GM19395 (cell line): ENCODE measurements around the gene SLC10A1.

ENCODE experiments used
- ATAC-seq: cut with Tn5 transposase; IDR thresholded peaks from one replicate; pipeline ENCODE4 v1.9.1; 2021; ENCODE audit warnings: mild to moderate bottlenecking, moderate library complexity; ENCODE audit not compliant: unreplicated experiment

Gene SLC10A1

DNA sequence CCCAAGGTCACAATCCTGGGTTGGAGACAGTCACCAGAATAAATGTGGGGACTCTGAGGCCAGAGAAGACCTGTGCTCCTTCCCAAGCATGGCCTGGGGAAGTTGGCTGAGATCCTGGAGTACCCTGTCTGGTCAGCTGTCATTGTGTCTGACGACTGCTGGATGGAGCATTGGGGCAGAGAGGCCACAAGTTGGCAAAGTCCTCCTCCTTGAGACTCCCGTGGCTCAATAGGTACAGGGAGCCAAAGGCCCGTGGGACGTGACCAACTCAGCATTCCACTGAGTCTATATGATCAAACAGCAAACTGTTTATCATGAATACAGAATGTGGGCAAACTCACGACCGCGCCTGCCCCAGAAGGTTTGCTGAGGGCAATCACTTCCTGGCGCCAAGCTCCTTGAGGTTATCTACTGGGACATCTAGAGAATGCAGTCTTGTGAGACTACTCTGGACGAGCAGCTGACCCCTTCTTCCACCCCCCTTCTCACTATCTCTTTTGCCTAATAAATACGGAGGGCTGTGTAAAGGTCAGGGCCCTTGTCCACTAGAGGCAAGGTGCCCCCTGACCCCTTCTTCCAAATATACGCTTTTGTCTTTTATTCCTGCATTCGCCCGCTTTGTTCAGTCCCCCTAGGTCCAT is 14.3 kb upstream of the SLC10A1 start:
- ATAC-seq: no peak

DNA sequence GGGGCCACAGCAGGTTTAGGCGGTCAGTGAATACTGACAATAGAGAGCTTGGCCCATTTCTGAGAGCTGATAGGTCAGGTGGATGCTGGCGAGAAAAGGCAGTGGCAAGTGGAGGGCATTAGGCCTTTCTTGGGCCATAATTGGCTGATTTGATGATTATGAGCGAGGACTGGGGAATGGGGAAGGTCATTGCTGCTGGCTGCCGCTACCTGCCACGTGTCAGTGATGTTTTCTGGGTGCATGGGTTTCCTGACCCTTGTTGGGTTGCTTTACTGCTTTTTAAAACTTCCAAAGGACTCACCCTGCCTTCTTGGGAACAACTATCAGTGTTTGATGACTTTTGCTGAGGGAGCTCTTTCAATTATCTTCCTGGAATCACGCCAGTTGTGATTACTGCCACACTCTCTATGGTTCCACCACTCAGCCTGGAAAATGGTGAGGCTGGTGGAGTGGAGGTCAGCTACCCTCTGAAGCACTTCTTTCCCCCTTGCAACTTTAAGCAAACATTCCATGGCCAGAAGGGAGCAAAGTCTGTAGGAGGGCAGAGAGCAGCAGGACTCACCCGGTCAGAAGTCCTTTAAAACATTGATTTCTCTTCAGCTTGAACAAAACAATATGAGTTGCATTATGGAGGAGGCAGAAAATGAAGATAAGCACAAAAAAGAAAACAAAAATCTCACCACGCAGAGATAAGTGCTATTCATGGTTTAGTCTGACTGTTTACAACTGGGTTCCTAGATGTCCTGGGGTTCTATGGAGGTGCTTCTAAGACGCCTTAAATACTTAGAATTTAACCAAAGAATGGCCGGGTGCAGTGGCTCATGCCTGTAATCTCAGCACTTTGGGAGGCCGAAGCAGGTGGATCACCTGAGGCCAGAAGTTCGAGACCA is 12.1 kb upstream of the SLC10A1 start:
- no peak for ATAC-seq

DNA sequence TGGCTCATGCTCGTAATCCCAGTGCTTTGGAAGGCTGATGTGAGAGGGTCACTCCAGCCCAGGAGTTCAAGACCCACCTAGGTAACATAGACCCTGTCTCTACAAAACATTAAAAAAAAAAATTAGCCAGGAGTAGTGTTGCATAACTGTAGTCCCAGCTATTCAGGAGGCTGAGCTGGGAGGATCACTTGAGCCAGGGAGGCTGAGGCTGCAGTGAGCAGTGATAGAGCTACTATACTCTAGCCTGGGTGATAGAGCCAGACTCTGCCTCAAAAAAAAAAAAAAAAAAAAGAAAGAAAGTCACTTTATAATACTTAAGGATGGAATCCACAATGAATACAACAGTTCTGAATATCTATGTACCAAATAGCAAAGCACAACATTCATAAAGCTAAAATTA is 10.2 kb upstream of the SLC10A1 start:
- ATAC-seq: no peak

DNA sequence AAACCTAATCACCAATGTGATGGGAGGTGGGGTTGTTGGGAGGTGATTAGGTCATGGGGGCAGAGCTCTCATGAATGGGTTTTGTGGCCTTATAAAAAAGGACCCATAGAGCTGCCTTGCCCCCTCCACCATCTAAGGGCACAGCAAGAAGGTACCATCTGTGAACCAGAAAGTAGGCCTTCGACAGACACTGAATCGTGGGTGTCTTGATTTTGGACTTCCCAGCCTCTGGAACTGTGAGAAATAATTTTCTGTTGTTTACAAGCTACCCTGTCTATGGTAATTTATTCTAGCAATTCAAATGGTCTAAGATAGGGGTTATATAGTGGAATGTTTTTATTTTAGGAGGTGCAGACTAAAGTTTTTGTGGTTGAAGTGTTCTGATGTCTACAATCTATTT is 7.9 kb upstream of the SLC10A1 start:
- no peak for ATAC-seq

DNA sequence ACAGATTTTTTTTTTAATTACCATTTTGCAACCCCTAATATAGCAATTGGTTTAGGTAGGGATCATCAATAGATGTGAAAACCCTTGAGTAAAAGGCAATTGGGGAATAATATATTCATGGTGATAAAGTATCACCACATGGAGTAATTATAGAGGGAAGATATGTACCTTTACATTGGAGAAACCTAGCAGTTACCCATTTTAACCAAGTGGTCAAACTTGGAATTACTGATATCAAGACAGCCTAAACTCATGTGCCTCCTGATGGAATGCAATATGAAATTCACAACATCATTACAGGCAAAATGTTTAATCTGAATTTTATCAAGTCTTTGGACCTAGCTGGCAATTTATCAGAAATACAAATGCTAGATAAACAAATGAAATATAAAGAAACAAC is 6.7 kb upstream of the SLC10A1 start:
- ATAC-seq: no peak

DNA sequence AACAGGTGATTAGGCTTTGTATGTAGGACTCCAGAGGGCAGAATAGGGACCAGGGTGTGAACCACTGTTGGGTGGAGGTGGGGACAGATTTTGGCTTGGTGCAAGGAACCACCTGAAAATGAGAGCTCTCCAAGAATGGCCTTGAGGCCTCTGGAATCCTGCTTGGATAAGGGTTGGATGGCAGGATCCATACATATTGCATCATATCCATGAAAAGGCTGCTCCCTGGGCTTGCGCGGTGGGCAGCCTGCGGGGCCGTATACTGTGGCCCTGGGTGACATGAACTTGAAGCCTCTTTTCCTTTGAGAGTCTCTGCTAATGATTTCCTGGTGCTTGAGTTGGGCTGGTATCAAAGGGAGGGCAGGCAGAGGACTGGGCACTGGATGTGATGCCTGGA is 1.3 kb upstream of the SLC10A1 start:
- ATAC-seq: no peak

DNA sequence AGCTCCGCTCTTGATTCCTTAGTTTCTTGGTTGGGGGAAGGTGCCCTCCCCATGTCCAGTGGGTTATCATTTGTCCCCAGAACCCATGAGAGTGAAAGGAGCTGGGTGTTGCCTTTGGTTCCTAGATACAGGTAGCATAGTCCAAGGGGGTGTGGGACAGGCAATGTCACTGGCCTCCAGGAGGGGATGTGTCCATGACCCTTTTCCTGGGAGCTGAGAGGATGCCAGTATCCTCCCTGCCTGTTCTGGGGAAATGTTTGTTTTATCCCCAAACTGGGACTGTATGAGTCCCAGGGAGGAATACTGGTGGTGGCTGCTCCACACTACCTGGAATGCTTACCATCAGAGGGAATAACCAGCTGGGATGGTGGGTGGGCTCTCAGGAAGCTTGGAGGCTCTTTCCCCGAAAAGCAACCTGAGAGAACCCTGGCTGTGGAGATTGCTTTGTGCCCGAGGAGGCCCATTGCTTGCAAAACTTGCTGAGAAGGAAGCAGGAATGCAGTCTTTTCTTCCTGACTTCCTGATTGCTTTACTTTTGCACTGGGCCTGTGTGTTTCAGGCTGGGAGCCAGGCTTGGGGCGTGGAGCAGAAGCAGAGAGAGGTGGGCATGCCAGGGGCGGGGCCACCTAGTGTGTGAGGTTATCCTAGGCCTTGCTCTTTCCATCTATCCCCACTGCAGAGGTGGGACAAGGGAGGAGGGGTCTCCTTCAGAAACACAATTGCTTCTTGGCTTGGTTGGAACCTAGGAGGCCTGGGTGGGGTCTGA is 715 bp upstream of the SLC10A1 start:
- no peak for ATAC-seq

DNA sequence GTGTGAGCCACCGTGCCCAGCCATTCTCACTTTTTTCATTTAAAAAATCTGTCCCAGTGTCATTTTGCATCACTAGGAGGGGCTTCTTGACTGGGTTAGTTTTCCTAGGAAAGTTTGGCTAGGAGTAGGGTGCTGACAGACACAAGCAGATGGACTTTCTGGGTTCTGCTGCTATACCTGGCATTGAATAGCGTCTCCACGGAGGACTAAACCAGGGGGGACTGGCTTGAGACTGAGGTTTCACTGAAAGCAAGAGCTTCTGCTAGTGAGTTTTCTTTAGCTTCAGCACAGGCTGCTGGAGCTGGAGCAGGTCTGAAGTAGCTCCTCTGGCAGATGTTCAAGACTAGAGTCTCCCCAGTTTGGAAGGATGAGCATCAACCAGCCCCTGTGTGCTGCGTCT is 1.4 kb downstream of the SLC10A1 start:
- ATAC-seq: no peak

DNA sequence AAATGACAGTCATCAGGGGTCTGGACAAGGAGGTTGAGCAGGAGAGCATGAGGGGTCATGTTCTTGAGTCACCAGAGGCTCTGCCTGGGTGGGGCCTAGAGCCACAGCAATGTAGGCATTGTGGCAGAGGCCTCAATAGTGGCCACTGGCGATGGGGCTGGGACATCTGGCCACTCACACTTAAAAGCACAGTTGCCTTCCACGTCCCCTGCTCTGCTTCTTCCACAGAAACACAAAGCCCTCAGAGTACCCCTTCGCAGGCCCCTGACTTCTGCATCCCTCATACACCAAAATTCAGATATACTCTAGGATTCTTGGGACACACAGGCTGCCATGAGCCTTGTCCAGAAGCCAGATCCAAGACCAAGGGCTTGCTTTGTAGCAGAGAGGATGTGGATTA is 2.2 kb downstream of the SLC10A1 start:
- ATAC-seq: no peak

DNA sequence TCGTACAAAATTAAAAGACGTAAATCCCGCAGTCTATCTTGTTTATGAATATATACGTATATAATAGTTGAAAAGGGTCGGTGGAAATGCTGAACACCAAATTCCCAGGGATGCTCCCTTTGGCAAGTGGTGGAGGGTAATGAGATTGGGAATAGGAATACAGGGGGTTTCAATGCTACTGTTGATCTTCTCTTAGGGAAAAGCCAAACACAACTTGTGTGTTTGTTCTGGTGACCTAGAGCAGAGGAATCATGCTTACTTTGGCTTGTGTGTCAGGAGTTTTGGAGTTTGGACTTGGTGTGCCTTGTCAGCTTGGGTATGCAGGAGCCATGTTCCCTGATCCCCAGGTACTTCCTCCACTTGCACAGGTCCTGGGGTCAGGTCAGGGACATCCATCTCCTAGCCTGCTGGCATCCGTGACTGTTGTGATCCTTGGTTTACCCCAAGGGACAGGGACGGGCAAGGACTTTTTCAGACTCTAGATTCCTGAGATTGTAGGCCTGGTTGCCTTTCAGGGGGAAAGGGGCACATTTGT is 4.1 kb downstream of the SLC10A1 start:
- ATAC-seq: no peak

DNA sequence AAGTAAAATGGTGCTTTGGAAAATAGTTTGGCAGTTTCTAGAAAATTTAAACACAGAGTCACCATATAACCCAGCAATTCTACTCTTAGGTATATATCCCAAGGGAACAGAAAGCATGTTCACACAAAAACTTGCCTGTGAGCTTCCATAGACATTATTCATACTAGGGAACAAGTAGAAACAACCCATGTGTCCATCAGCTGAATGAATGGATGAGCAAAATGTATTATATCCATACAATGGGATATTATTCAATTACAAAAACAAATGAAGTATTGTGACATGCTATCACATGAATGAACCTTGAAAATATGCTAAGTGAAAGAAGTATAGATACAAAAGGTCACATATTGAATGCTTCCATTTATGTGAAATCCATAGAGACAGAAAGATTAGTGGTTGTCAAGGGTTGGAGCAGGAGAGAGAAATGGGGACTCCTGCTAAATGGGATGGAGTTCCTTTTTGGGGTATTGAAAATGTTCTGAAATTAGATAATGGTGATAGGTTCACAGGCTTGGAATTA is 7.9 kb downstream of the SLC10A1 start:
- ATAC-seq: no peak

DNA sequence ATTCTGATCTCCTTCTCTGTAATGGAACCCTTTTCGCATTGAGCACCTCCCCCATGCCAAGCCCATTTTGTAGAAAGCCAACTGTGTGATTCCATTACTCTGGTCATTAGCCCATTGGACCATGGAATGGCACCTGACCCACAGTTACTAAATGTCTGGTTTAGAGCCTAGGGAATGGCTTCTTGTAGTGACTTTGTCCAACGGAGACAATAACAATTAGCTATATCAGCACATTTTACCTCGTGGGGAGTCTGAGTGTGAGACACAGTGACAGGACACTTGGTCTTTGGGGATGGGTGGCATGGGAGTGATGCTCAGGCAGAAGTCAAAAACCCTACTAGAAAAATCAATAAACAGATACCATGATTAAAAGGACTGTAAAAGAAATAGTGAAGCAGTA is 10.4 kb downstream of the SLC10A1 start:
- ATAC-seq: no peak

DNA sequence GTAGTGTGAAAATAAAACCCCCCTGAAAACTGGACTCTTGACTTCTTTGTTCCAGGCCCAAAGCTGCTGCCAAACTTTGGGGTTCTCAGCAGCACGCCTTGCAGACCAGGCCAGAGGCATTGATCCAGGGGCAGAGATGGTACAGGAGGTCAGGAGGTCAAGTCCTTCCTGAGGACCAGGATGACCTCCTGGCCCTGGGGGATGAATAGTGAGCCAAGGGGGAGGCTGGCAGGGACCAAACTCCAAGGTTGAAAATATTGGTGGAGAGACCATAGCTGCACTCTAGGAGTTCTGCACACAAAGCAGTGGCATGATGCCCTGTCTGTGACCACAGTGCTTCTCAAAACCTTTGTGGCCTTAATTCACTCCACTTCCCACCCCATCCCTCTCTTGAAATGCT is 12.1 kb downstream of the SLC10A1 start:
- ATAC-seq: no peak

DNA sequence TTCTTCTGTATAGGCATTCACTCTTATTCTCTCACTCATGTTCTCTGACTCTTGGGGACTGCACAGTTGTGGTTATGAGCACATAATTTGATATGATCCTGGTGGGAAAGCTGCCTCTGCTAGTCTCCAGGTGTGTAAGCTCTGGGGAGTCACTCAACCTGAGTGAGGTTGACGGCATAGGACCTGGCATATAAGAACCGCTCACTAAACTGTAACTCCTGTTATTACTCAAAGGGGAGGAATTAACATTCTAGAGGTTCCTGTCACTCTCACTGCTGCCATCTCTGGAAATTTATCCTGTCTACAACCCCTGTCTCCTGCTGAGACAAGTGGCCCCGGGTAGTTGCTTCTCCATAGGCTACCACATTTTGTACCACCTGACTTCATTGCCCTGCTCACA is 16.1 kb downstream of the SLC10A1 start:
- no peak for ATAC-seq

DNA sequence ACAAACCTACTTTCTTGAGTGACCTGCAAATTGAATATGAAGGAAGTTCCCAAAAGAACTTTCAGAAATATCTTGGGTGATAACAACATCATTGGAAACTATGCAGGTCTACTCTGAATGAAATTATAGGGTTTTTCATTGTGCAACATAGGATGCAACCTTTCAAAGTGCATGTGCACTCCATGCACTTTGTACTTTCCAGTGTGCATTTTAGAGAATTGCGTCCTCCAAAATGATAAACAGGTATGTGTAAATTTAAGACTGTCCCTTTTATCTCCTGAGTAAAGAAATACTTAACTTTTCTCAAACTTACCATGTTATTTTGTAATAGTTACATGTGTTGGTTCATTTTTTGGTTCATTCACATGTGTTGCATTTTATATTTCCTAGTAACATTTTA is 16.9 kb downstream of the SLC10A1 start:
- ATAC-seq: no peak

DNA sequence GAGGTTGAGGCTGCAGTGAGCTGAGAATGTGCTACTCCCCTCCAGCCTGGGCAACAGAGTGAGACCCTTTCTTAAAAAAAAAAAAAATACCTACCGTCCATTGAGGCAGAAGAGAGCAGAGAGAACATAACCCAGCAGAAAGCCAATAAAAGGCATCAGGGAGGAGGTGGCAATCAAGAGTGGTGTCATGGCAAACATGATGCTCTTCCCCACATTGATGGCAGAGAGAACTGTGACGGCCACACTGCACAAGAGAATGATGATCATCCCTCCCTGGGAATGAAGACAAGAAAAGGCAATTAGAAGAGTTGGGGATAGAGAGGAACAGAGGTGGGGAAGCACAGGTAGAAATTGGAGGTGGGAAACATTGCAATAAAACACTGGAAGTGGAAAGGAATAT is 18.0 kb downstream of the SLC10A1 start:
- ATAC-seq: no peak

DNA sequence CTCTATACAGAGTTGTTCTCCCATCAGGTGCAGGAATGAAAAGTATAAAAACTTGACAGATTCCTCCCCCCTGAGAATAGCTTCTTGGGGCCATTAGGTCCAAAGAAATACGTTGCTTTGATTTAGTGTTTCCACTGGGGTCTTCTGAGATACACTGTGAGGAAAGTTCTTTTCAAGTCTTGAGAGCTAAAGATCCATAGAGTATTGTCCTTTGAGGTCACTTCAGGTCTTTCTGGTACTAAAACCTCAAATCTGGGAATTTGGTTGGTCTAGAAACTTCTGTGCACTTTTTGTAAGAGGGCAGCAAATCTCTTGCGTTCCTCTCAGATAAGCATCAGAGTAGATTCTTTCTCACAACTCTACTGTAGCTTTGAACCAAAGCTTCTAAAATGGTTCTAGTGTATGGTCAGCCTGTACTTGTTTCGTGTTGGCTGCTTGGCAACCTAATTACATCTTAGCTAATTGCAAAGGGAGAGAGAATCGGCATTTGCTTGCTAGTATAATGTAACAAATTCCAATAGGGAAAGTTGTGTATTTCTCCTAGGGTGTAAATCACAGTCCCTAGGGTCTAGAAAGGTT is 20.1 kb downstream of the SLC10A1 start:
- ATAC-seq: no peak

DNA sequence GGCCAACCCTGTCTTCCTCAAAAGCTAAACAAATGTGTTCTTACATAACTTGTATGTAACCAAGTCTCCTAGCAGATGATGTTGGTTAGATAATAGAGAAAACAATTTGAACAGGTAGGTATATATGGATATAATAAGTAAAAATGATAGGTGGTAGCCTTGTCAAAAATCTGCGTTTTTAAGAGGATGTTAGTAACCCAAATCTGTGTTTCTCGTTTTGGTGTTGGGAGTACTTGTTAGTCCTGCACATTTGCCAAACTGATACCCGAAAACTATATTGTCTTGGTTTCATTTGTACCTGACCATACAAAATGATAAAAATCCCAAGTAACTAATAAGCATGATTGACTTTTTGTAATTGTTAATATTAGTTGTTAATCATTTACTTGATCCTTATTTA is 22.0 kb downstream of the SLC10A1 start:
- ATAC-seq: no peak

DNA sequence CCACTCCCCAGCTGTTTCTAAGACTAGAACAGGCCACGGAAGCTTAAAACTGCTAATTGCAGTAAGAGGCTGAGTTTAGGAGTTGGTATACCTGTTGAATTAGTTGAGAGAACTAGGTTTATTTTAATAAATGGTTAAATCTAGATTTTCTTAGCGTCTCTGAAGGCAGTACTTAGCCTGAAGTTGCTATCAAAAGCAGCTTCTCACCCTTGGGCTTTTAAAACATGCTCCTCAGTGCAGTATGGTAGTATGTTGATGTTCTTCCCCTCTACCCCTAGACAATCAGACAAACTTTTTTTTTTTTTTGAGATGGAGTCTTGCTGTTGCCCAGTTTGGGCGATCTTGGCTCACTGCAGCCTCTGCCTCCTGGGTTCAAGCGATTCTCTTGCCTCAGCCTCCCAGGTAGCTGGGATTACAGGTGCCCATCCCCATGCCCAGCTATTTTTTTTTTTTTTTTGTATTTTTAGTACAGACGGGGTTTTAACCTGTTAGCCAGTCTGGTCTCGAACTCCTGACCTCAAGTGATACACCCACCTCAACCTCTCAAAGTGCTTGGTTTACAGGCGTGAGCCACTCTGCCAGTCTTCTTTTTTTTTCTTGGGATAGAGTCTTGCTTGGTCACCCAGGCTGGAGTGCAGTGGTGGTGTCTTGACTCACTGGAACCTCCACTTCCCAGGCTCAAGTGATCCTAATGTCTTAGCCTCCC is 23.3 kb downstream of the SLC10A1 start:
- ATAC-seq: no peak
